CD8-positive, alpha-beta memory T cell (primary cell): Measurements from ENCODE around the gene NT5C. TPM values are rescaled to one million over a fixed set of nuclear protein-coding genes. Genes with fewer than 3 reads are reported as not detected.
A peak's percentile ranks its signal among the peaks of the same experiment; 100 is the strongest.

ENCODE experiments used
- CTCF ChIA-PET: fragments of 350-600 bp; sonication (Branson Sonifier 250); formaldehyde crosslinking; loops from one replicate; lab custom pipeline; 2021; ENCODE audit warnings: antibody characterized with exemption; lab: Charles Lee
- POLR2A ChIA-PET: fragments of 350-600 bp; sonication (Branson Sonifier 250); formaldehyde crosslinking; loops from one replicate; lab custom pipeline; 2021; ENCODE audit warnings: antibody characterized with exemption; lab: Charles Lee
- DNase-seq, 5 donors: peaks; one replicate each; pipeline versions ENCODE4 v3.0.0 to v3.0.0-alpha.2; 2020 to 2022; ENCODE audit warnings: mixed read lengths in 1 of 5
- H3K27ac ChIP-seq: one replicate; pipeline ENCODE4 v1.7.0; 2013; ENCODE audit warnings: low read depth, mild to moderate bottlenecking, low read length, moderate library complexity
- H3K27me3 ChIP-seq: 2 replicates; pipeline ENCODE4 v1.7.0; 2013; ENCODE audit warnings: low read length, mild to moderate bottlenecking; ENCODE audit not compliant: insufficient read depth, poor library complexity, severe bottlenecking
- H3K36me3 ChIP-seq: 2 replicates; pipeline ENCODE4 v1.7.0; 2013; ENCODE audit warnings: mild to moderate bottlenecking, low read length, moderate library complexity; ENCODE audit not compliant: insufficient read depth
- H3K4me1 ChIP-seq: 2 replicates; pipeline ENCODE4 v1.7.0; 2013; ENCODE audit warnings: mild to moderate bottlenecking, low read length, moderate library complexity; ENCODE audit not compliant: insufficient read depth
- H3K4me3 ChIP-seq: 2 replicates; pipeline ENCODE4 v1.7.0; 2013; ENCODE audit warnings: mild to moderate bottlenecking, low read length
- H3K9me3 ChIP-seq: 2 replicates; pipeline ENCODE4 v1.7.0; 2013; ENCODE audit warnings: mild to moderate bottlenecking, low read length
- H3K27ac Mint-ChIP-seq, 8 donors: one replicate each; pipeline ENCODE4 v1.8.0; 2020 to 2021; ENCODE audit warnings: mixed read lengths in 8 of 8, mild to moderate bottlenecking in 6 of 8, inconsistent platforms in 3 of 8, moderate library complexity in 3 of 8
- H3K27me3 Mint-ChIP-seq, 2 donors: one replicate each; pipeline ENCODE4 v1.8.0; 2020 to 2021; ENCODE audit warnings: mixed read lengths in 2 of 2, mild to moderate bottlenecking in 1 of 2, moderate library complexity in 1 of 2
- H3K36me3 Mint-ChIP-seq, 3 donors: one replicate each; pipeline ENCODE4 v1.8.0; 2020 to 2021; ENCODE audit warnings: mixed read lengths in 3 of 3, inconsistent platforms in 1 of 3, mild to moderate bottlenecking in 1 of 3
- H3K4me1 Mint-ChIP-seq, 3 donors: one replicate each; pipeline ENCODE4 v1.8.0; 2020 to 2021; ENCODE audit warnings: mixed read lengths in 3 of 3, inconsistent platforms in 1 of 3, mild to moderate bottlenecking in 1 of 3
- H3K4me3 Mint-ChIP-seq, 7 donors: one replicate each; pipeline ENCODE4 v1.8.0; 2020 to 2021; ENCODE audit warnings: mixed read lengths in 7 of 7, mild to moderate bottlenecking in 6 of 7, moderate library complexity in 4 of 7, inconsistent platforms in 2 of 7
- H3K9me3 Mint-ChIP-seq, 5 donors: one replicate each; pipeline ENCODE4 v1.8.0; 2020 to 2022; ENCODE audit warnings: mixed read lengths in 5 of 5, mild to moderate bottlenecking in 3 of 5, moderate library complexity in 2 of 5, inconsistent platforms in 1 of 5
- polyA plus RNA-seq: library from polyadenylated mRNA; unstranded; fragments of 300-500 nt; fragmentation: Illumina TruSeq; gene quantifications from one replicate; pipeline ENCODE4 v1.2.3, GENCODE V29; 2021
- total RNA-seq, 2 experiments: library from RNA; stranded (reverse); gene quantifications; one replicate each; pipeline ENCODE4 v1.2.3, GENCODE V29; 2021

The NT5C gene
- total and polyA plus RNA-seq, 3 experiments from 2014 or later, result 42.3 to 84.8 (median 75.7) TPM

- Histone ChIP-seq H3K27ac (peak overlapping the region; percentile 73), H3K4me3 (peak overlapping the region; percentile 85), H3K9me3 (no peaks in the 10 kb centered on the region), H3K4me1 (peaks cover 20% of the 10 kb centered on the region), H3K27me3 (no peaks in the 10 kb centered on the region), H3K36me3 (no peaks in the 10 kb centered on the region)
- Mint-ChIP-seq H3K36me3 (peaks cover 0 to 12% (median 0%) of the 10 kb centered on the region in 3 donors), H3K27me3 (peaks cover 0 to 3% of the 10 kb centered on the region in 2 donors), H3K4me3 (peak overlapping the region; percentile 83 to 98 (median 89)), H3K4me1 (peaks cover 28 to 37% (median 35%) of the 10 kb centered on the region in 3 donors), H3K27ac (peak overlapping the region; percentile 39 to 93 (median 84)), H3K9me3 (no peaks in the 10 kb centered on the region)
- DNase-seq, result peak in 2 of 5 donors; percentile 14 to 15
- ChIA-PET POLR2A (interaction anchor here (1.0 to 1.9 kb wide), 4 partner anchors 9 to 117 kb away, joined by 3 to 6 read pairs (median 3); partner anchors contain the start of gene MIF4GD), CTCF (interaction anchor here (1.5 to 2.4 kb wide), 3 partner anchors 18 to 48 kb away, joined by 4 to 11 read pairs (median 7); no protein-coding TSS in a partner anchor)
These were observed 22.2 kb upstream of the NT5C start for GRCh38 chr17:75153780-75154194.

GRCh38 chr17:75152922-75153779 lies 21.6 kb upstream of the NT5C start:
- no peak for DNase-seq
- Mint-ChIP-seq H3K4me3 (peak overlapping the region; percentile 83 to 98 (median 89)), H3K27me3 (peaks cover 0 to 3% of the 10 kb centered on the region in 2 donors), H3K9me3 (no peaks in the 10 kb centered on the region), H3K27ac (peak overlapping the region; percentile 39 to 93 (median 83)), H3K4me1 (peaks cover 28 to 40% (median 39%) of the 10 kb centered on the region in 3 donors), H3K36me3 (peaks cover 0 to 18% (median 2%) of the 10 kb centered on the region in 3 donors)
- Histone ChIP-seq H3K27ac (peak overlapping the region; percentile 73), H3K9me3 (no peaks in the 10 kb centered on the region), H3K4me3 (peak overlapping the region; percentile 85), H3K4me1 (peaks cover 20% of the 10 kb centered on the region), H3K27me3 (no peaks in the 10 kb centered on the region), H3K36me3 (no peaks in the 10 kb centered on the region)
- ChIA-PET POLR2A (no interaction called here), CTCF (no interaction called here)

- peaks cover 20% of the 10 kb centered on the region for H3K4me1 ChIP-seq
- peaks cover 0 to 24% (median 2%) of the 10 kb centered on the region in 3 donors for H3K36me3 Mint-ChIP-seq
- H3K36me3 ChIP-seq, result no peaks in the 10 kb centered on the region
- ChIA-PET CTCF (no interaction called here), POLR2A (no interaction called here)
- H3K9me3 ChIP-seq, result no peaks in the 10 kb centered on the region
- peak overlapping the region; percentile 28 for H3K27ac ChIP-seq
- H3K4me3 Mint-ChIP-seq, result peak overlapping the region; percentile 83 to 98 (median 89)
- H3K9me3 Mint-ChIP-seq, result no peaks in the 10 kb centered on the region
- H3K27ac Mint-ChIP-seq, result peak overlapping the region in 7 of 8 donors; percentile 39 to 89 (median 81)
- H3K4me1 Mint-ChIP-seq, result peaks cover 28 to 40% (median 39%) of the 10 kb centered on the region in 3 donors
- peaks cover 0 to 3% of the 10 kb centered on the region in 2 donors for H3K27me3 Mint-ChIP-seq
- DNase-seq, result no peak
- peak overlapping the region; percentile 85 for H3K4me3 ChIP-seq
- H3K27me3 ChIP-seq, result no peaks in the 10 kb centered on the region
These were observed 21.0 kb upstream of the NT5C start for GRCh38 chr17:75152523-75152921.

GRCh38 chr17:75151930-75152329 lies 20.4 kb upstream of the NT5C start:
- DNase-seq, result no peak
- Histone ChIP-seq H3K4me1 (peaks cover 20% of the 10 kb centered on the region), H3K36me3 (peaks cover 6% of the 10 kb centered on the region), H3K27ac (peak overlapping the region; percentile 28), H3K27me3 (no peaks in the 10 kb centered on the region), H3K9me3 (no peaks in the 10 kb centered on the region), H3K4me3 (no peak overlapping the region)
- ChIA-PET CTCF (no interaction called here), POLR2A (no interaction called here)
- H3K27ac Mint-ChIP-seq, result peak overlapping the region in 5 of 8 donors; percentile 39 to 89 (median 85)
- peaks cover 0 to 30% (median 8%) of the 10 kb centered on the region in 3 donors for H3K36me3 Mint-ChIP-seq
- H3K27me3 Mint-ChIP-seq, result peaks cover 0 to 3% of the 10 kb centered on the region in 2 donors
- peak overlapping the region; percentile 83 to 98 (median 89) for H3K4me3 Mint-ChIP-seq
- H3K4me1 Mint-ChIP-seq, result peaks cover 30 to 40% (median 39%) of the 10 kb centered on the region in 3 donors
- H3K9me3 Mint-ChIP-seq, result no peaks in the 10 kb centered on the region

- CTCF ChIA-PET, result interaction anchor here (0.9 to 1.0 kb wide), 2 partner anchors 24 to 34 kb away, joined by 4 to 6 read pairs; no protein-coding TSS in a partner anchor
- peaks cover 10% of the 10 kb centered on the region for H3K4me1 ChIP-seq
- POLR2A ChIA-PET, result no interaction called here
- no peaks in the 10 kb centered on the region for H3K27me3 ChIP-seq
- no peak overlapping the region for H3K4me3 ChIP-seq
- H3K36me3 ChIP-seq, result peaks cover 13% of the 10 kb centered on the region
- no peak for DNase-seq
- H3K27ac Mint-ChIP-seq, result peak overlapping the region in 3 of 8 donors; percentile 1 to 76 (median 1)
- H3K4me1 Mint-ChIP-seq, result peaks cover 17 to 26% (median 24%) of the 10 kb centered on the region in 3 donors
- H3K27me3 Mint-ChIP-seq, result no peaks in the 10 kb centered on the region
- no peak overlapping the region for H3K4me3 Mint-ChIP-seq
- no peak overlapping the region for H3K27ac ChIP-seq
- H3K9me3 Mint-ChIP-seq, result no peaks in the 10 kb centered on the region
- no peaks in the 10 kb centered on the region for H3K9me3 ChIP-seq
- H3K36me3 Mint-ChIP-seq, result peaks cover 0 to 53% (median 16%) of the 10 kb centered on the region in 3 donors
These were observed 16.5 kb upstream of the NT5C start for GRCh38 chr17:75147878-75148546.

- peaks cover 13% of the 10 kb centered on the region for H3K36me3 ChIP-seq
- peaks cover 0 to 58% (median 16%) of the 10 kb centered on the region in 3 donors for H3K36me3 Mint-ChIP-seq
These were observed 15.1 kb upstream of the NT5C start for GRCh38 chr17:75146592-75146991.

GRCh38 chr17:75144816-75145512 lies 13.4 kb upstream of the NT5C start:
- CTCF ChIA-PET, result interaction anchor here (1.1 to 3.3 kb wide), 3 partner anchors 14 to 57 kb away, joined by 3 to 9 read pairs (median 9); partner anchors contain the start of gene NT5C
- no peaks in the 10 kb centered on the region for H3K9me3 Mint-ChIP-seq
- no peaks in the 10 kb centered on the region for H3K27me3 Mint-ChIP-seq
- peaks cover 15% of the 10 kb centered on the region for H3K4me1 ChIP-seq
- no peak for DNase-seq
- POLR2A ChIA-PET, result interaction anchor here (0.8 kb wide), 1 partner anchor 9 kb away, joined by 3 read pairs; the partner anchor contains the start of gene JPT1
- no peaks in the 10 kb centered on the region for H3K9me3 ChIP-seq
- H3K27ac Mint-ChIP-seq, result peak overlapping the region in 2 of 8 donors; percentile 46 to 62
- H3K4me1 Mint-ChIP-seq, result peaks cover 15 to 25% (median 24%) of the 10 kb centered on the region in 3 donors
- peaks cover 13% of the 10 kb centered on the region for H3K36me3 ChIP-seq
- H3K4me3 Mint-ChIP-seq, result no peak overlapping the region
- H3K27ac ChIP-seq, result no peak overlapping the region
- no peaks in the 10 kb centered on the region for H3K27me3 ChIP-seq
- no peak overlapping the region for H3K4me3 ChIP-seq
- peaks cover 0 to 66% (median 19%) of the 10 kb centered on the region in 3 donors for H3K36me3 Mint-ChIP-seq

More at GRCh38 chr17:75146592-75146991, 15.1 kb upstream of the NT5C start:
- Mint-ChIP-seq H3K4me3 (no peak overlapping the region), H3K27ac (peak overlapping the region in 3 of 8 donors; percentile 9 to 77 (median 22)), H3K27me3 (no peaks in the 10 kb centered on the region), H3K9me3 (no peaks in the 10 kb centered on the region), H3K4me1 (peaks cover 6 to 15% (median 12%) of the 10 kb centered on the region in 3 donors)
- no peak for DNase-seq
- Histone ChIP-seq H3K4me1 (peaks cover 2% of the 10 kb centered on the region), H3K27me3 (no peaks in the 10 kb centered on the region), H3K9me3 (no peaks in the 10 kb centered on the region), H3K27ac (no peak overlapping the region), H3K4me3 (no peak overlapping the region)
- POLR2A ChIA-PET, result no interaction called here
- CTCF ChIA-PET, result interaction anchor here (1.7 to 3.3 kb wide), 2 partner anchors 15 to 32 kb away, joined by 9 read pairs; partner anchors contain the start of gene NT5C
